NK-92 (cell line): ENCODE results near the gene TUBB4B.

Experiments
- DNase-seq: peaks from one replicate; lab custom pipeline; 2025; ENCODE audit not compliant: unreplicated experiment; lab: John Stamatoyannopoulos, UW

Gene TUBB4B

GRCh38 chr9:137240841-137241489 is at the start of gene TUBB4B:
Gene TUBB4B, plus strand, starts transcription at chr9:137241287. Its CDS starts 74 bp downstream, at chr9:137241361.
- DNase-seq, result peak; percentile 90

GRCh38 chr9:137191691-137192447 is 49.2 kb upstream of the TUBB4B start:
- no peak for DNase-seq

- DNase-seq, result no peak
Measured at GRCh38 chr9:137192448-137192780, 48.7 kb upstream of the TUBB4B start.

GRCh38 chr9:137192859-137193258 is 48.2 kb upstream of the TUBB4B start:
- DNase-seq, result no peak

GRCh38 chr9:137193771-137194170 is 47.3 kb upstream of the TUBB4B start:
- no peak for DNase-seq

GRCh38 chr9:137194388-137194787 is 46.7 kb upstream of the TUBB4B start:
- DNase-seq, result no peak

- DNase-seq, result no peak
Measured at GRCh38 chr9:137194909-137195308, 46.2 kb upstream of the TUBB4B start.

- DNase-seq, result no peak
Measured at GRCh38 chr9:137195525-137196220, 45.4 kb upstream of the TUBB4B start.

GRCh38 chr9:137198051-137198901 is 42.8 kb upstream of the TUBB4B start:
- DNase-seq, result no peak

- DNase-seq, result no peak
Measured at GRCh38 chr9:137198902-137199283, 42.2 kb upstream of the TUBB4B start.

- no peak for DNase-seq
Measured at GRCh38 chr9:137199411-137200121, 41.5 kb upstream of the TUBB4B start.

- peak; percentile 95 for DNase-seq
Measured at GRCh38 chr9:137200311-137201204, 40.5 kb upstream of the TUBB4B start, which contains the start of gene TPRN. Gene TPRN, minus strand, starts transcription at chr9:137200741. Its CDS starts 30 bp downstream, at chr9:137200711.

GRCh38 chr9:137201205-137201868 is 39.8 kb upstream of the TUBB4B start:
- no peak for DNase-seq

- no peak for DNase-seq
Measured at GRCh38 chr9:137202966-137203365, 38.1 kb upstream of the TUBB4B start.

GRCh38 chr9:137204731-137205125 is 36.4 kb upstream of the TUBB4B start:
- no peak for DNase-seq

GRCh38 chr9:137205126-137206069 is 35.7 kb upstream of the TUBB4B start, which contains the start of the genes NDOR1 and TMEM203:
Gene NDOR1, plus strand, starts transcription at chr9:137205700. Its CDS starts 78 bp downstream, at chr9:137205778.
Gene TMEM203, minus strand, starts transcription at chr9:137205648. Its CDS starts 234 bp downstream, at chr9:137205414.
- DNase-seq, result peak; percentile 71

- no peak for DNase-seq
Measured at GRCh38 chr9:137206602-137207001, 34.5 kb upstream of the TUBB4B start.

- no peak for DNase-seq
Measured at GRCh38 chr9:137211532-137211931, 29.6 kb upstream of the TUBB4B start.
